Measurements from ENCODE around the gene SMYD4. TPM values are rescaled to one million over a fixed set of nuclear protein-coding genes. Genes with fewer than 3 reads are reported as not detected.
"Not testable (repeated sequence)": the region's sequence is repeated elsewhere in the genome, so short reads cannot be mapped to it uniquely, and the experiment has no call there.

The SMYD4 gene
- total RNA-seq, 1 donor from 2014 or later = 21.8 TPM

DNA sequence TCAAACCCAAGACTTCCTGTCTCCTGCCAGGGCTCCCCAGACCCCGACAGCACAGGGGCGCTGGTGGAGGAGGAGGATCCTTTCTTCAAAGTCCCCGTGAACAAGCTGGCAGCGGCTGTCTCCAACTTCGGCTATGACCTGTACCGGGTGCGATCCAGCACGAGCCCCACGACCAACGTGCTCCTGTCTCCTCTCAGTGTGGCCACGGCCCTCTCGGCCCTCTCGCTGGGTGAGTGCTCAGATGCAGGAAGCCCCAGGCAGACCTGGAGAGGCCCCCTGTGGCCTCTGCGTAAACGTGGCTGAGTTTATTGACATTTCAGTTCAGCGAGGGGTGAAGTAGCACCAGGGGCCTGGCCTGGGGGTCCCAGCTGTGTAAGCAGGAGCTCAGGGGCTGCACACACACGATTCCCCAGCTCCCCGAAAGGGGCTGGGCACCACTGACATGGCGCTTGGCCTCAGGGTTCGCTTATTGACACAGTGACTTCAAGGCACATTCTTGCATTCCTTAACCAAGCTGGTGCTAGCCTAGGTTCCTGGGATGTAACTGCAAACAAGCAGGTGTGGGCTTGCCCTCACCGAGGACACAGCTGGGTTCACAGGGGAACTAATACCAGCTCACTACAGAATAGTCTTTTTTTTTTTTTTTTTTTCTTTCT is 59.8 kb downstream of the SMYD4 start:
- DNase-seq = no peak
- intact Hi-C loops (cut with micrococcal nuclease) = loop anchor here (2.0 kb wide), 2 partner anchors 17 to 37 kb away; no protein-coding TSS in a partner anchor
- no peaks in the 10 kb centered on the region for H3K27me3 Mint-ChIP-seq
- peaks cover 3% of the 10 kb centered on the region for H3K36me3 Mint-ChIP-seq (ENCODE audit: low read depth)
- ATAC-seq (ENCODE audit: low read depth) = peak; percentile 46
- peak overlapping the region; percentile 82 for H3K27ac Mint-ChIP-seq
- H3K4me1 Mint-ChIP-seq = peaks cover 52% of the 10 kb centered on the region
- POLR2A ChIA-PET = interaction anchor here (0.6 to 6.9 kb wide), 9 partner anchors 7 to 58 kb away, joined by 3 to 67 read pairs (median 10); partner anchors contain the start of genes SERPINF1 and WDR81
- CTCF ChIA-PET = interaction anchor here (0.7 to 5.2 kb wide), 3 partner anchors 13 to 53 kb away, joined by 3 to 35 read pairs (median 4); no protein-coding TSS in a partner anchor
- H3K4me3 Mint-ChIP-seq = peak overlapping the region; percentile 58
- no peaks in the 10 kb centered on the region for H3K9me3 Mint-ChIP-seq
- TF ChIP-seq, protein P1, sequence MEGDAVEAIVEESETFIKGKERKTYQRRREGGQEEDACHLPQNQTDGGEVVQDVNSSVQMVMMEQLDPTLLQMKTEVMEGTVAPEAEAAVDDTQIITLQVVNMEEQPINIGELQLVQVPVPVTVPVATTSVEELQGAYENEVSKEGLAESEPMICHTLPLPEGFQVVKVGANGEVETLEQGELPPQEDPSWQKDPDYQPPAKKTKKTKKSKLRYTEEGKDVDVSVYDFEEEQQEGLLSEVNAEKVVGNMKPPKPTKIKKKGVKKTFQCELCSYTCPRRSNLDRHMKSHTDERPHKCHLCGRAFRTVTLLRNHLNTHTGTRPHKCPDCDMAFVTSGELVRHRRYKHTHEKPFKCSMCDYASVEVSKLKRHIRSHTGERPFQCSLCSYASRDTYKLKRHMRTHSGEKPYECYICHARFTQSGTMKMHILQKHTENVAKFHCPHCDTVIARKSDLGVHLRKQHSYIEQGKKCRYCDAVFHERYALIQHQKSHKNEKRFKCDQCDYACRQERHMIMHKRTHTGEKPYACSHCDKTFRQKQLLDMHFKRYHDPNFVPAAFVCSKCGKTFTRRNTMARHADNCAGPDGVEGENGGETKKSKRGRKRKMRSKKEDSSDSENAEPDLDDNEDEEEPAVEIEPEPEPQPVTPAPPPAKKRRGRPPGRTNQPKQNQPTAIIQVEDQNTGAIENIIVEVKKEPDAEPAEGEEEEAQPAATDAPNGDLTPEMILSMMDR (IDR thresholded peaks at IDR 0.05) = no peak

DNA sequence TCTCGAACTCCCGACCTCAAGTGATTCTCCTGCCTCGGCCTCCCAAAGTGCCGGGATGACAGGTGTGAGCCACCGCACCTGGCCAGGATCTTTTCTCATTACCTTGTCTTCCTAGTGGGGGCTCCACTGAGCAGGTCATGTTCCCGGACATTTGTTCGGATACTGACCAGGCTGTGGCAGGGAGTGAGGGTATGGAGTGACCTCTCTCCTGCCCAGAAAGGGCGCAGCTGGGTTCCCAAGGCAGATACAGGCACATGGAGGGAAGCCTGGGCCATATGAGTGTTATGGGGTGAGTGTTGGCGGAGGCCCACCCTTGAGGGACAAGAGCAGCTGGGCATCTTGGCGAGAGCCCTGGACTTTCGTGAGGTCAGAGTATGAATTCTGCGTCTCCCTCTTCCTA is 62.3 kb downstream of the SMYD4 start:
- H3K9me3 Mint-ChIP-seq = no peaks in the 10 kb centered on the region
- ChIA-PET CTCF (no interaction called here), POLR2A (interaction anchor here (0.7 to 6.9 kb wide), 3 partner anchors 15 to 139 kb away, joined by 3 to 67 read pairs (median 19); partner anchors contain the start of gene SLC43A2)
- intact Hi-C loops (cut with micrococcal nuclease) = no loop called here
- peak overlapping the region; percentile 30 for H3K27ac Mint-ChIP-seq
- TF ChIP-seq, protein P1 (IDR thresholded peaks at IDR 0.05) = no peak
- H3K4me3 Mint-ChIP-seq = no peak overlapping the region
- no peaks in the 10 kb centered on the region for H3K27me3 Mint-ChIP-seq
- no peaks in the 10 kb centered on the region for H3K36me3 Mint-ChIP-seq (ENCODE audit: low read depth)
- peaks cover 62% of the 10 kb centered on the region for H3K4me1 Mint-ChIP-seq
- ATAC-seq (ENCODE audit: low read depth) (no peak), DNase-seq (no peak)

DNA sequence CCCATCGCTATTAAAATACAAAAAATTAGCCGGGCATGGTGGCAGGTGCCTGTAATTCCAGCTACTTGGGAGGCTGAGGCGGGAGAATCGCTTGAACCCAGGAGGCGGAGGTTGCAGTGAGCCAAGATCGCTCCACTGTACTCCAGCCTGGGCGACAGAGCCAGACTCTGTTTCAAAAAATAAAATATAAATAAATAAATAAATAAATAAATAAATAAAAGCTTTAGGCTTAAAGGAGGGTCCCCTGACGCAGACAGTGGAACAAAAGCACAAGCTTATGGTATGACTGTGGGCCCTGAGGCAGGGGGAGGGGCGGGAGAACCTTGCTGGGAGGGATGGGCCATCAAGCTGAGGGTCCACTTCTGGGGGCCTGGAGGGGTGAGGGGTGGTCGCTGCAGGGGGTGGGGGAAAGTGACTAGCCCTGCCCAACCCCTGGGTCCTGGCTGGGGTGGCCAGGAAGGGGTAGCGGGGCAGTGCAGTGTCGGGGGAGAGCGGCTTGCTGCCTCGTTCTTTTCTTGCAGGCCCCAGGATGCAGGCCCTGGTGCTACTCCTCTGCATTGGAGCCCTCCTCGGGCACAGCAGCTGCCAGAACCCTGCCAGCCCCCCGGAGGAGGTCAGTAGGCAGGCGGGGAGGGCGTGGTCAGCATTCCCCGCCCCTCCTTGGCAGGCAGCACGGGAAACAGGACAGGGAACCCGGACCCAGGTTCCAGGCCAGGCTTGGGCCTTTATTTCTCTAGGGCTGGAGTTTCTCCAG is 63.1 kb downstream of the SMYD4 start:
- POLR2A ChIA-PET = interaction anchor here (0.6 to 3.6 kb wide), 10 partner anchors 14 to 652 kb away, joined by 3 to 19 read pairs (median 4); partner anchors contain the start of gene SLC43A2
- Mint-ChIP-seq H3K27me3 (no peaks in the 10 kb centered on the region), H3K4me1 (peaks cover 65% of the 10 kb centered on the region), H3K27ac (no peak overlapping the region), H3K4me3 (no peak overlapping the region), H3K36me3 (ENCODE audit: low read depth) (no peaks in the 10 kb centered on the region), H3K9me3 (no peaks in the 10 kb centered on the region)
- ATAC-seq (ENCODE audit: low read depth) = no peak
- no peak for DNase-seq
- CTCF ChIA-PET = interaction anchor here (2.0 kb wide), 1 partner anchor 17 kb away, joined by 9 read pairs; no protein-coding TSS in a partner anchor
- TF ChIP-seq, protein P1 (IDR thresholded peaks at IDR 0.05) = no peak
- intact Hi-C loops (cut with micrococcal nuclease) = no loop called here

DNA sequence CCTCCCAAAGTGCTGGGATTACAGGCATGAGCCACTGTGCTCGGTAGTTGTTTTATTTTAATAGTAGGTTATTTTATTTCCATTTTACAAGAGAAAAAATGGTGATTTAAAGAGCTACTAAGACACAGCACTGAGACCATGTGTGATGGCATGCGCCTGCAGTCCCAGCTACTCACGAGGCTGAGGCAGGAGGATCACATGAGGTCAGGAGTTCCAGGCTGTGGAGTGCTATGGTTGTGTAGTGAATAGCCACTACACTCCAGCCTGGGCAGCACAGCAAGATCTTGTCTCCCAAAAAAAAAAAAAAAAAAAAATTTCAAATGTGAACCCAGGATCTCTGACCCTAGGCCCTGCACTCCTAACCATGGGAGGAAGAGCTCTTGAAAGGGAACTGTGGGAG is 64.1 kb downstream of the SMYD4 start:
- DNase-seq (no peak), ATAC-seq (ENCODE audit: low read depth) (no peak)
- intact Hi-C loops (cut with micrococcal nuclease) = no loop called here
- no peak overlapping the region for H3K4me3 Mint-ChIP-seq
- H3K9me3 Mint-ChIP-seq = no peaks in the 10 kb centered on the region
- TF ChIP-seq, protein P1 (IDR thresholded peaks at IDR 0.05) = no peak
- peaks cover 57% of the 10 kb centered on the region for H3K4me1 Mint-ChIP-seq
- ChIA-PET CTCF (interaction anchor here (1.2 to 2.0 kb wide), 3 partner anchors 13 to 44 kb away, joined by 3 to 9 read pairs (median 4); no protein-coding TSS in a partner anchor), POLR2A (interaction anchor here (0.6 to 3.6 kb wide), 9 partner anchors 13 to 365 kb away, joined by 3 to 19 read pairs (median 5); partner anchors contain the start of gene WDR81)
- H3K27me3 Mint-ChIP-seq = no peaks in the 10 kb centered on the region
- H3K36me3 Mint-ChIP-seq (ENCODE audit: low read depth) = no peaks in the 10 kb centered on the region
- H3K27ac Mint-ChIP-seq = no peak overlapping the region

DNA sequence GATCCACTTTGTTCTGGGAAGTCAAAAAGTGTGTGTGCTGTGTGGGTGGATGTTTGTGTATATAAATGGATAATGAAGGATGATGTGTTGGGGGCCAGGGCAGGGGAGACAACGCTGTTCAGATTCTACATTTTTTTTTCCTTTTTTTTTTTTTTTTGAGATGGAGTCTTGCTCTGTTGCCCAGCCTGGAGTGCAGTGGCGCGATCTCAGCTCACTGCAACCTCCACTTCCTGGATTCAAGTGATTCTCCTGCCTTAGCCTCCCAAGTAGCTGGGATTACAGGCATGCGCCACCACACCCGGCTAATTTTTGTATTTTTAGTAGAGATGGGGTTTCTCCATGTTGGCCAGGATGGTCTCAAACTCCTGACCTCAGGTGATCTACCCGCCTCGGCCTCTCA is 65.0 kb downstream of the SMYD4 start:
- CTCF ChIA-PET = interaction anchor here (1.0 to 2.8 kb wide), 6 partner anchors 12 to 101 kb away, joined by 3 to 19 read pairs (median 4); no protein-coding TSS in a partner anchor
- H3K9me3 Mint-ChIP-seq; ATAC-seq (ENCODE audit: low read depth); DNase-seq; intact Hi-C loops (cut with micrococcal nuclease); H3K27me3 Mint-ChIP-seq; H3K36me3 Mint-ChIP-seq (ENCODE audit: low read depth): not testable (repeated sequence)
- H3K4me3 Mint-ChIP-seq = peak overlapping the region; percentile 53
- POLR2A ChIA-PET = interaction anchor here (0.6 to 3.6 kb wide), 11 partner anchors 7 to 495 kb away, joined by 3 to 25 read pairs (median 9); partner anchors contain the start of genes SERPINF2 and WDR81
- H3K4me1 Mint-ChIP-seq = peaks cover 50% of the 10 kb centered on the region
- peak overlapping the region; percentile 72 for H3K27ac Mint-ChIP-seq
